Spleen (tissue), 11 donors: ENCODE results near the gene SLAMF7. TPM values are rescaled to one million over a fixed set of nuclear protein-coding genes. Genes with fewer than 3 reads are reported as not detected.
A peak's percentile ranks its signal among the peaks of the same experiment; 100 is the strongest.

Experiments
- DNase-seq: peaks from one replicate; pipeline ENCODE4 v3.0.0-alpha.2; 2020
- H3K27ac ChIP-seq, 8 donors: fragments of 200-600 bp; sonication (generic) in 7 of 8; 1 replicate in 4 of 8; 2 replicates in 4 of 8; pipeline versions ENCODE4 v1.5.0 to v1.8.0; 2016 to 2021; ENCODE audit warnings: inconsistent platforms in 4 of 8, mild to moderate bottlenecking in 4 of 8, moderate library complexity in 1 of 8
- H3K27me3 ChIP-seq, 7 donors: fragments of 200-600 bp; sonication (generic) in 6 of 7; replicated peaks in 1 of 7; 1 replicate in 4 of 7; 2 replicates in 3 of 7; pipeline versions ENCODE4 v1.5.0 to v1.8.0; 2016 to 2021; ENCODE audit warnings: inconsistent platforms in 3 of 7, mild to moderate bottlenecking in 1 of 7
- H3K36me3 ChIP-seq, 6 donors: fragments of 200-600 bp; sonication (generic) in 5 of 6; 1 replicate in 4 of 6; 2 replicates in 2 of 6; pipeline versions ENCODE4 v1.5.0 to v1.8.0; 2016 to 2021; ENCODE audit warnings: inconsistent platforms in 2 of 6
- H3K4me1 ChIP-seq, 6 donors: fragments of 200-600 bp; sonication (generic) in 5 of 6; 1 replicate in 3 of 6; 2 replicates in 3 of 6; pipeline versions ENCODE4 v1.5.0 to v1.8.0; 2016 to 2021; ENCODE audit warnings: inconsistent platforms in 3 of 6
- H3K4me3 ChIP-seq, 8 donors: fragments of 200-600 bp; sonication (generic) in 7 of 8; 1 replicate in 4 of 8; 2 replicates in 4 of 8; pipeline versions ENCODE4 v1.5.0 to v1.8.0; 2016 to 2021; ENCODE audit warnings: inconsistent platforms in 4 of 8, mild to moderate bottlenecking in 4 of 8, moderate library complexity in 2 of 8
- H3K9me3 ChIP-seq, 8 donors: fragments of 200-600 bp; sonication (generic) in 7 of 8; 1 replicate in 4 of 8; 2 replicates in 4 of 8; pipeline versions ENCODE4 v1.5.0 to v1.8.0; 2016 to 2021; ENCODE audit warnings: inconsistent platforms in 4 of 8
- CTCF ChIP-seq, 11 experiments: fragments of 200-600 bp in 7 of 11; fragments of 450-650 bp in 4 of 11; sonication (generic) in 4 of 11; IDR thresholded peaks in 8 of 11; conservative IDR thresholded peaks in 3 of 11; 1 replicate in 7 of 11; 2 replicates in 4 of 11; pipeline versions ENCODE4 v1.4.0 to v1.8.0; 2016 to 2021; ENCODE audit warnings: antibody characterized with exemption in 11 of 11, inconsistent platforms in 4 of 11, mild to moderate bottlenecking in 1 of 11
- POLR2A ChIP-seq, 3 donors: fragments of 450-650 bp; IDR thresholded peaks; one replicate each; pipeline ENCODE4 v1.5.1; 2017; ENCODE audit warnings: antibody characterized with exemption in 3 of 3, mild to moderate bottlenecking in 1 of 3
- POLR2AphosphoS5 ChIP-seq, 3 donors: sonication (generic); formaldehyde crosslinking; IDR thresholded peaks; one replicate each; pipeline ENCODE4 v1.5.1; 2017; ENCODE audit warnings: antibody characterized with exemption in 3 of 3
- WGBS, 5 donors: extraction: QIAGEN DNeasy Blood & Tissue Kit in 3 of 5; methylation state at CpG; one replicate each; pipeline versions ENCODE4 v1.1.5 to v1.1.7; 2013 to 2018; 5-methylcytosine and 5-hydroxymethylcytosine counted together
- intact Hi-C: fragments of 100-400 bp; cut with DNase I; formaldehyde crosslinking; loops from one replicate; pipeline ENCODE4 v1.15.0; 2023; ENCODE audit warnings: low total_unique reads
- polyA plus RNA-seq, 3 donors: library from polyadenylated mRNA; stranded (reverse); fragments of 200-250 nt; gene quantifications; one replicate each; pipeline ENCODE4 v1.2.1, GENCODE V29; 2013
- total RNA-seq, 7 donors: library from RNA; depleted of rRNA in 3 of 7; stranded (reverse); fragments of >200 nt in 3 of 7; fragmentation: NEBNext Ultra II Directional in 4 of 7; extraction: Animal tissue kit (Norgen Biotek cat#: 25700) in 4 of 7; gene quantifications; one replicate each; pipeline versions ENCODE4 v1.1.0 to v1.2.1, GENCODE V29; 2016 to 2021
- donor health status: healthy with polysubstance abuse.
- donor health status: DM: no; HTN: no; CAD: no; lungs with moderate emphysema.
- donor health status: DM: no; HTN: no; CAD: no.
- donor health status: Bipolar disorder and iron deficiency.
- donor health status: healthy.
- donor health status: DM: no; HTN: no; CAD: no.
- donor health status: DM: yes; HTN: yes; CAD: no.

Gene SLAMF7
- total and polyA plus RNA-seq, 10 donors = 12.5 to 134 (median 41.8) TPM

- no peaks in the 10 kb centered on the region for H3K27me3 ChIP-seq
- no peaks in the 10 kb centered on the region for H3K36me3 ChIP-seq
- no peak overlapping the region for H3K4me3 ChIP-seq
- intact Hi-C loops = no loop called here
- WGBS, 5 donors = 58 to 70% (median 67%) methylated on average over 7 of the region's 7 CpGs
- no peaks in the 10 kb centered on the region for H3K9me3 ChIP-seq
- TF ChIP-seq POLR2A (IDR thresholded peaks at IDR 0.05) (no peak), CTCF (IDR thresholded peaks at IDR 0.05 in 8 of 11, conservative IDR thresholded peaks at IDR 0.05 in 3 of 11) (peak in 9 of 11 experiments; percentile 29 to 73 (median 58))
- H3K27ac ChIP-seq = no peak overlapping the region
- peaks cover 1 to 40% (median 16%) of the 10 kb centered on the region in 6 donors for H3K4me1 ChIP-seq
- no peak for DNase-seq
These were observed 38.5 kb downstream of the SLAMF7 start for GRCh38 chr1:160777486-160778089.

DNA sequence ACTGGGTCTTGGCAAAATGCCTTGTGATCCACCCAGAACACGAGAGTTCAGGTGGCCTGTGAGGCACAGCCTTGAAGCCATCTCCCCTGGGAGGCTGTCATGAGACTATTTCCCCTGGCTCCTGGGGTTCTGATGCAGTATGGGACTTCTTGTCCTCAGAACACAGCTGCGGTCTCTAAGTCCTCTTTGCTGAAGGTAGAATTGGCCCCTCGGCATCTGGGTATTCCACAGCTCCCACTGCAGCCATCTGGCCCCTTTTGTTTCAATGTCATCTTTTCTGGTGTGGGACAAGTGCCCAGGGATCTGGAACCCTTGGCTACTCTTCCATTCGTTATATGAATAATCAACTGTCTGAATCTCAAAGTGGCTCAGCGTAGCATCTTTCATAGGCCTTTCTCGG lies 39.9 kb downstream of the SLAMF7 start:
- 87 to 92% (median 89%) methylated on average over 5 to 6 of the region's 6 CpGs for WGBS, 5 donors
- TF ChIP-seq POLR2A (IDR thresholded peaks at IDR 0.05) = no peak
- no peak for TF ChIP-seq POLR2AphosphoS5 (IDR thresholded peaks at IDR 0.05)
- no peak for TF ChIP-seq CTCF (IDR thresholded peaks at IDR 0.05 in 8 of 11, conservative IDR thresholded peaks at IDR 0.05 in 3 of 11)
- H3K4me3 ChIP-seq = no peak overlapping the region
- H3K9me3 ChIP-seq = no peaks in the 10 kb centered on the region
- no peaks in the 10 kb centered on the region for H3K27me3 ChIP-seq
- intact Hi-C loops = no loop called here
- no peak overlapping the region for H3K27ac ChIP-seq
- H3K4me1 ChIP-seq = peaks cover 3 to 46% (median 17%) of the 10 kb centered on the region in 6 donors
- no peak for DNase-seq
- no peaks in the 10 kb centered on the region for H3K36me3 ChIP-seq

DNA sequence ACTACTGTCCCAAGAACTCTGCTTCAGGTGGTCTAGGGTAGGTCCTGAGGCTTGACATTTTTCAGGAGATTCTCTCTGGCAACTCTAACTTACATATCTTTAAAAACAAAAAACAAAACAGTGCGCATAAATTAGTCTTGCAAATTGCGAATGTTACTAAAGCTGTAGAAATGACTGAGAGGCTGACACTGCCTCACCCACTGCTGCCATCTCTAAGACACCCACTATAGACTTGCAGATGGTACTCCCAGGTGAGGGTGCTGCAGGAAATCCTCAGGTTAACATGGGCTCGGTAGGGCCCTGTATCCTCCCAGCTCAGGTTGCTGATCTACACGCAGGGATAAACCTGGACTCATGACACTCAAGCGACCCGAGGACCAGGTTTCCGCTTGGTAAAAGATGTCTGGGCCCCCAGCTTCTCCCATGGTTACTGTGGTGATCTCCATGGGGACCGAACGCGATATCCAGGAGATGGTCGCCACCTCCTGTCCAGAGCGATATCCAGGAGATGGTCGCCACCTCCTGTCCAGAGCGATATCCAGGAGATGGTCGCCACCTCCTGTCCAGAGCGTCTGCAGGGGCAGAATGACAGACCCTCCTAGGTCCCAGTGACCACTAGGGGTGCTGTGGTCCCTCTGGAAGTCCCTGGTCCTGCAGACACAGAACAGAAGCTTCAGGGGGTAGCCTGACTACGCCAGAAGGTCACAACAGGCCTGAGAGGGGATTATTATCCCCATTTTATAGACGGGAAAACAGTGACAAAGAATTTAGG lies 40.8 kb downstream of the SLAMF7 start:
- peaks cover 3 to 46% (median 17%) of the 10 kb centered on the region in 6 donors for H3K4me1 ChIP-seq
- no peaks in the 10 kb centered on the region for H3K36me3 ChIP-seq
- H3K9me3 ChIP-seq = no peaks in the 10 kb centered on the region
- no peak for TF ChIP-seq POLR2AphosphoS5 (IDR thresholded peaks at IDR 0.05)
- peak in 7 of 11 experiments; percentile 18 to 58 (median 54) for TF ChIP-seq CTCF (IDR thresholded peaks at IDR 0.05 in 8 of 11, conservative IDR thresholded peaks at IDR 0.05 in 3 of 11)
- TF ChIP-seq POLR2A (IDR thresholded peaks at IDR 0.05) = no peak
- intact Hi-C loops = no loop called here
- 87 to 94% (median 88%) methylated on average over 11 to 18 of the region's 18 CpGs for WGBS, 5 donors
- no peaks in the 10 kb centered on the region for H3K27me3 ChIP-seq
- H3K4me3 ChIP-seq = no peak overlapping the region
- no peak overlapping the region for H3K27ac ChIP-seq
- peak; percentile 77 for DNase-seq

DNA sequence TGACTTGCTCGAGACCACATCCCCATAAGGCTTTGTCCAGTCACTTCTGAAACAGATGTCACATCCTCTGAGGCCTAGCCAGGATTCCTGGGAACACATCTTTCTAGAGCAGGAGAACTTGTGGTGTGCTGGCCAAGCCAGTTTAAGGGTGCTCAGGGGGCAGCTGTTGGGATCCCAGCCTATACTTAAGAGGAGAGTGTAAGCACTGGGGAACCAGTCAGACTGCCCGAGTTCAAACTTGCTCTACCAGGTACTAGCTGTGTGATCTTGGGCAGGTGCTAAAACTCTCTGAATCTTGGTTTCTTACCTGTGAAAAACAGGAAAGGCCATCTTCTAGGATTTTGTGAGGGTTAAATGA lies 41.3 kb downstream of the SLAMF7 start:
- H3K9me3 ChIP-seq = no peaks in the 10 kb centered on the region

More for the DNA sequence above, 41.3 kb downstream of the SLAMF7 start:
- Histone ChIP-seq H3K4me1 (peaks cover 3 to 45% (median 17%) of the 10 kb centered on the region in 6 donors), H3K27me3 (no peaks in the 10 kb centered on the region), H3K27ac (no peak overlapping the region), H3K36me3 (no peaks in the 10 kb centered on the region), H3K4me3 (no peak overlapping the region)
- no peak for DNase-seq
- 73 to 100% (median 92%) methylated on average over 2 of the region's 2 CpGs for WGBS, 5 donors
- intact Hi-C loops = no loop called here
- TF ChIP-seq CTCF (IDR thresholded peaks at IDR 0.05 in 8 of 11, conservative IDR thresholded peaks at IDR 0.05 in 3 of 11) (no peak), POLR2AphosphoS5 (IDR thresholded peaks at IDR 0.05) (no peak), POLR2A (IDR thresholded peaks at IDR 0.05) (no peak)
